NB4 (cell line): ENCODE data around the gene ULBP1.
"Not testable (repeated sequence)": the region's sequence is repeated elsewhere in the genome, so short reads cannot be mapped to it uniquely, and the experiment has no call there.

ENCODE experiments used
- DNase-seq: peaks from one replicate; pipeline ENCODE4 v3.0.0; 2010; ENCODE audit warnings: low read depth
- H3K4me3 ChIP-seq: one replicate; pipeline ENCODE4 v1.5.1; 2011; ENCODE audit warnings: mild to moderate bottlenecking, low read depth, low read length, moderate library complexity
- CTCF ChIP-seq: IDR thresholded peaks from one replicate; pipeline ENCODE4 v1.5.1; 2012; ENCODE audit warnings: low read depth, low read length
- MAX ChIP-seq: IDR thresholded peaks from 2 replicates; pipeline ENCODE4 v1.6.1; 2011; ENCODE audit warnings: low read depth, low read length
- MYC ChIP-seq: IDR thresholded peaks from 2 replicates; pipeline ENCODE4 v1.6.1; 2011; ENCODE audit warnings: low read depth, low read length
- POLR2A ChIP-seq: IDR thresholded peaks from 2 replicates; pipeline ENCODE4 v1.6.1; 2011; ENCODE audit warnings: mild to moderate bottlenecking; ENCODE audit not compliant: insufficient read length; ENCODE audit errors: extremely low read depth

The ULBP1 gene

GRCh38 chr6:150004101-150004782, 40.5 kb downstream of the ULBP1 start:
- peak overlapping the region; percentile 37 for H3K4me3 ChIP-seq
- TF ChIP-seq CTCF (no peak), POLR2A (no peak), MYC (no peak), MAX (no peak)
- no peak for DNase-seq

- no peak for TF ChIP-seq MYC
- TF ChIP-seq MAX, result peak; percentile 78
- TF ChIP-seq POLR2A, result peak; percentile 52
- TF ChIP-seq CTCF, result no peak
- DNase-seq, result peak; percentile 91
- H3K4me3 ChIP-seq, result peak overlapping the region; percentile 37
These were observed 41.3 kb downstream of the ULBP1 start for GRCh38 chr6:150004783-150005717.

GRCh38 chr6:150005761-150006651, 42.3 kb downstream of the ULBP1 start:
- DNase-seq, result no peak
- no peak for TF ChIP-seq POLR2A
- TF ChIP-seq CTCF, result no peak
- TF ChIP-seq MAX, result no peak
- TF ChIP-seq MYC, result no peak
- no peak overlapping the region for H3K4me3 ChIP-seq

- TF ChIP-seq CTCF (peak; percentile 60), MYC (no peak)
- H3K4me3 ChIP-seq, result no peak overlapping the region
- peak; percentile 28 for DNase-seq
These were observed 43.3 kb downstream of the ULBP1 start for GRCh38 chr6:150006961-150007464.

- peak; percentile 17 for DNase-seq
- TF ChIP-seq MYC, result no peak
- TF ChIP-seq POLR2A, result no peak
- no peak for TF ChIP-seq MAX
- TF ChIP-seq CTCF, result no peak
- H3K4me3 ChIP-seq, result no peak overlapping the region
These were observed 44.8 kb downstream of the ULBP1 start for GRCh38 chr6:150008588-150008987.

GRCh38 chr6:150012846-150013784, 49.4 kb downstream of the ULBP1 start:
- H3K4me3 ChIP-seq, DNase-seq: not testable (repeated sequence)

- H3K4me3 ChIP-seq, DNase-seq: not testable (repeated sequence)
These were observed 50.3 kb downstream of the ULBP1 start for GRCh38 chr6:150013785-150014622.
